Measurements from ENCODE around the gene FKBP11.

DNA sequence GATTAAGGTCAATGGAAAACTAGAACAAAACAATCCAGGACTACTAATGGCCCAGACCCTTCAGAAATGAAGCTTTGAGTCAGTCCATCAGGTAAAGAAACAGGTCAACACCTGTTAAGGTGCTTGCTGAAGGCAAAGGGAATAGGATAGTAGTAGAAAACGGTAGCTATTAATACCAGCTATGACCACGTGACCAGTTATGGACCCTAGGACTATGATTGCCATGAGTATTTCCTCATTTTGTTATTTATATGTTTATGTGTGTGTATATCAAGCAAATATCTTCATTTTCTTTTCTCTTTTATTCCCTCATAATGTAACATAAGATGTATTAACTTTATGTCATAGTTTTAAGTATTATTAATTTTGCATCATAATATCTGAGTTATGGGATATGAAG lies 25.6 kb downstream of the FKBP11 start:
- TF ChIP-seq, protein P1, sequence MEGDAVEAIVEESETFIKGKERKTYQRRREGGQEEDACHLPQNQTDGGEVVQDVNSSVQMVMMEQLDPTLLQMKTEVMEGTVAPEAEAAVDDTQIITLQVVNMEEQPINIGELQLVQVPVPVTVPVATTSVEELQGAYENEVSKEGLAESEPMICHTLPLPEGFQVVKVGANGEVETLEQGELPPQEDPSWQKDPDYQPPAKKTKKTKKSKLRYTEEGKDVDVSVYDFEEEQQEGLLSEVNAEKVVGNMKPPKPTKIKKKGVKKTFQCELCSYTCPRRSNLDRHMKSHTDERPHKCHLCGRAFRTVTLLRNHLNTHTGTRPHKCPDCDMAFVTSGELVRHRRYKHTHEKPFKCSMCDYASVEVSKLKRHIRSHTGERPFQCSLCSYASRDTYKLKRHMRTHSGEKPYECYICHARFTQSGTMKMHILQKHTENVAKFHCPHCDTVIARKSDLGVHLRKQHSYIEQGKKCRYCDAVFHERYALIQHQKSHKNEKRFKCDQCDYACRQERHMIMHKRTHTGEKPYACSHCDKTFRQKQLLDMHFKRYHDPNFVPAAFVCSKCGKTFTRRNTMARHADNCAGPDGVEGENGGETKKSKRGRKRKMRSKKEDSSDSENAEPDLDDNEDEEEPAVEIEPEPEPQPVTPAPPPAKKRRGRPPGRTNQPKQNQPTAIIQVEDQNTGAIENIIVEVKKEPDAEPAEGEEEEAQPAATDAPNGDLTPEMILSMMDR (IDR thresholded peaks at IDR 0.05): no peak
- TF ChIP-seq POLR2A (IDR thresholded peaks at IDR 0.05; ENCODE audit: low read depth): no peak
